ENCODE results near the gene DLGAP3.

Gene DLGAP3

DNA sequence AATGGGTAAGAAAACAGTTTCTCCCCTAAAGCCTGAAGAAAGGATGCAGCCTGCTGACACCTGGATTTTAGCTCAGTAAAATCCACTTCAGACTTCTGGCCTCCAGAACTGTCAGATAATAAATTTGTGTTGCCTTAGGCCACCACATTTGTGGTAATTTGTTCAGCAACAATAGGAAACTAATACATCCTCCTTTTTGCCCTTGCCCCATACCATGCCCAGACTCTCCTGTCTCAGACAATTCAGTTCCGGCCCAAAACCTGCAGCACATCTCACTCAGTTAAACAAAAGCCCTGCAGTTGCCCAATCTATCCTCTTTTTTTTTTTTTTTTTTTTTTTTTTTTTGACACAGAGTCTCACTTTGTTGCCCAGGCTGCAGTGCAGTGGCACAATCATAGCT is 95.7 kb downstream of the DLGAP3 start:
- no peak for DNase-seq

DNA sequence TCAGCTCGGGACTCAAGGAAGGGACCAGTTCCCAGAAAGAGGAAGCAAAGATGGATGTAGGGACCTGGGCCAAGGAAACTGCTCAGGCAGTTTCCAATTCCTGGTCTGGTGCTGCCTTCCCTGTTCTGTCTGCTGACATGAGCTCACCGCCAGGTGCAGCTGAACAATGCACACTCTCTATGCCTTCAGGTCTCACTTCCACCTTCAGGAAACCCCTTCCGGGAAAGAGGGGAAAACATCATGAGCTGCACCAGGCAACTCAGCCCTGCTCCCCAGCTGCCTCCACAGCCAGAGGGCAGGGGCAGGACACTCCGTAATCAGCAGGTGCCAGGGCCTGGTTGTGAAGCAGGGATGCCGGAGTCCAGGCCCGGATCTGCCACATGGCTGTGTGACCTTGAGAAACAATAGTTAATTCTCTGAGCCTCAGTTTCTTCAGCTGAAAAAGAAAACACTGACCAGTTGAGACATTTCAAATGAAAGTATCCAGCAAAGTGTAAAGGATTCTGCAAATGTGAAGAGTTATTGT is 97.7 kb downstream of the DLGAP3 start:
- TF ChIP-seq, protein P1, sequence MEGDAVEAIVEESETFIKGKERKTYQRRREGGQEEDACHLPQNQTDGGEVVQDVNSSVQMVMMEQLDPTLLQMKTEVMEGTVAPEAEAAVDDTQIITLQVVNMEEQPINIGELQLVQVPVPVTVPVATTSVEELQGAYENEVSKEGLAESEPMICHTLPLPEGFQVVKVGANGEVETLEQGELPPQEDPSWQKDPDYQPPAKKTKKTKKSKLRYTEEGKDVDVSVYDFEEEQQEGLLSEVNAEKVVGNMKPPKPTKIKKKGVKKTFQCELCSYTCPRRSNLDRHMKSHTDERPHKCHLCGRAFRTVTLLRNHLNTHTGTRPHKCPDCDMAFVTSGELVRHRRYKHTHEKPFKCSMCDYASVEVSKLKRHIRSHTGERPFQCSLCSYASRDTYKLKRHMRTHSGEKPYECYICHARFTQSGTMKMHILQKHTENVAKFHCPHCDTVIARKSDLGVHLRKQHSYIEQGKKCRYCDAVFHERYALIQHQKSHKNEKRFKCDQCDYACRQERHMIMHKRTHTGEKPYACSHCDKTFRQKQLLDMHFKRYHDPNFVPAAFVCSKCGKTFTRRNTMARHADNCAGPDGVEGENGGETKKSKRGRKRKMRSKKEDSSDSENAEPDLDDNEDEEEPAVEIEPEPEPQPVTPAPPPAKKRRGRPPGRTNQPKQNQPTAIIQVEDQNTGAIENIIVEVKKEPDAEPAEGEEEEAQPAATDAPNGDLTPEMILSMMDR (IDR thresholded peaks at IDR 0.05; ENCODE audit: low read depth, low read length), result no peak
- Histone ChIP-seq H3K4me3 (ENCODE audit: low read depth, low read length) (no peak overlapping the region), H3K27me3 (ENCODE audit: insufficient read depth, low read depth, severe bottlenecking) (no peaks in the 10 kb centered on the region), H3K36me3 (no peaks in the 10 kb centered on the region), H3K27ac (no peak overlapping the region), H3K9me3 (ENCODE audit: severe bottlenecking) (no peaks in the 10 kb centered on the region)
- no peak for DNase-seq

More for the DNA sequence above, 95.7 kb downstream of the DLGAP3 start:
- Histone ChIP-seq H3K27ac (no peak overlapping the region), H3K36me3 (no peaks in the 10 kb centered on the region), H3K9me3 (ENCODE audit: severe bottlenecking) (no peaks in the 10 kb centered on the region), H3K4me3 (ENCODE audit: low read depth, low read length) (no peak overlapping the region), H3K27me3 (ENCODE audit: insufficient read depth, low read depth, severe bottlenecking) (no peaks in the 10 kb centered on the region)
- TF ChIP-seq, protein P1 (IDR thresholded peaks at IDR 0.05; ENCODE audit: low read depth, low read length), result no peak

DNA sequence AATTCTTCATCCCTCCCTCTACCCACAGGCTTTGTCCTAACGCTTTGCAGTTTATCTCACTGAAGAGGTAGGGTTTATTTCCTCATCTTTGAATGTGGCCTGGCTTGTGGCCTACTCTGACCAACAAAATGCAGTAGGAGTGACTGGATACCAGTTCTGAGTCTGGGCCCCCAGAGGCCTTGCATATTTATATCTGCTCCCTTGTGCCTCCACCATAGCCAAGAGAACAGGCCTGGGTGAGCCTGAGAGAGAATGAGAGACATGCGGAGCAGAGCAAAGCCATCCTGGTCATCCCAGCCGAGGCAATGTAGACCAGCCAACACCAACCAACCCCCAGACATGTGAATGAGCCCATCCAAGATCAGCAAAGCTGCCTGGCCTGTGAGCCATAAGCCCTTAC is 100.2 kb downstream of the DLGAP3 start:
- TF ChIP-seq, protein P1 (IDR thresholded peaks at IDR 0.05; ENCODE audit: low read depth, low read length), result no peak
- DNase-seq, result no peak
- no peak overlapping the region for H3K4me3 ChIP-seq (ENCODE audit: low read depth, low read length)
- no peaks in the 10 kb centered on the region for H3K36me3 ChIP-seq
- H3K27me3 ChIP-seq (ENCODE audit: insufficient read depth, low read depth, severe bottlenecking), result no peaks in the 10 kb centered on the region
- H3K9me3 ChIP-seq (ENCODE audit: severe bottlenecking), result no peaks in the 10 kb centered on the region
- no peak overlapping the region for H3K27ac ChIP-seq

DNA sequence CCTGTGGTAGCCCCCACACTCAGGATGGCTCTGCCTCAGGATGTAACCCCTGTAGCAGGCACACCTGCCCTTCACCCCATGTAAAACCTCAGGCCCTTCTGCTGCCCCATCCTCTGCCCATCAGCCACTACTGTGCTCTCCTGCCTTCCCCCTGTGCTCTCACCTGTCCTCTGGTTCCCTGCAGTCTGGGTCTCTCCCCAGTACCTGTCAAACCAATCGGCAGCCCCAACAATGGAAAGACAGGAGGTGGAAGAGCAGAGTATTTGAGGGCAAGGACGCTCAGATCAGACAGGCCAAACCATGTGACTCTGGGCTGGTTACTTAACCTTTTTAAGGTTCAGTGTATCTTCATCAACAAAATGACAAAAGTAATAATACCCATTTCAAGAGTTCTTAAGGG is 100.8 kb downstream of the DLGAP3 start:
- no peaks in the 10 kb centered on the region for H3K9me3 ChIP-seq (ENCODE audit: severe bottlenecking)
- H3K36me3 ChIP-seq, result no peaks in the 10 kb centered on the region
- no peak overlapping the region for H3K4me3 ChIP-seq (ENCODE audit: low read depth, low read length)
- H3K27me3 ChIP-seq (ENCODE audit: insufficient read depth, low read depth, severe bottlenecking), result no peaks in the 10 kb centered on the region
- H3K27ac ChIP-seq, result no peak overlapping the region
- TF ChIP-seq, protein P1 (IDR thresholded peaks at IDR 0.05; ENCODE audit: low read depth, low read length), result no peak
- DNase-seq, result no peak

GRCh38 chr1:34827341-34827941 is 102.0 kb downstream of the DLGAP3 start:
- Histone ChIP-seq H3K27ac (no peak overlapping the region), H3K36me3 (no peaks in the 10 kb centered on the region), H3K27me3 (ENCODE audit: insufficient read depth, low read depth, severe bottlenecking) (no peaks in the 10 kb centered on the region), H3K9me3 (ENCODE audit: severe bottlenecking) (no peaks in the 10 kb centered on the region), H3K4me3 (ENCODE audit: low read depth, low read length) (no peak overlapping the region)
- TF ChIP-seq, protein P1 (IDR thresholded peaks at IDR 0.05; ENCODE audit: low read depth, low read length), result no peak
- DNase-seq, result no peak
